Activated CD8-positive, alpha-beta memory T cell treated with anti-CD3 and anti-CD28 coated beads, Interleukin-2, amount 50 U/mL, for 48 hours (primary cell): ENCODE measurements around the gene ANAPC1.
"Not testable (repeated sequence)": the region's sequence is repeated elsewhere in the genome, so short reads cannot be mapped to it uniquely, and the experiment has no call there.

Source experiments
- DNase-seq: peaks from one replicate; pipeline ENCODE4 v3.0.0-alpha.2; 2020

The ANAPC1 gene, protein sequence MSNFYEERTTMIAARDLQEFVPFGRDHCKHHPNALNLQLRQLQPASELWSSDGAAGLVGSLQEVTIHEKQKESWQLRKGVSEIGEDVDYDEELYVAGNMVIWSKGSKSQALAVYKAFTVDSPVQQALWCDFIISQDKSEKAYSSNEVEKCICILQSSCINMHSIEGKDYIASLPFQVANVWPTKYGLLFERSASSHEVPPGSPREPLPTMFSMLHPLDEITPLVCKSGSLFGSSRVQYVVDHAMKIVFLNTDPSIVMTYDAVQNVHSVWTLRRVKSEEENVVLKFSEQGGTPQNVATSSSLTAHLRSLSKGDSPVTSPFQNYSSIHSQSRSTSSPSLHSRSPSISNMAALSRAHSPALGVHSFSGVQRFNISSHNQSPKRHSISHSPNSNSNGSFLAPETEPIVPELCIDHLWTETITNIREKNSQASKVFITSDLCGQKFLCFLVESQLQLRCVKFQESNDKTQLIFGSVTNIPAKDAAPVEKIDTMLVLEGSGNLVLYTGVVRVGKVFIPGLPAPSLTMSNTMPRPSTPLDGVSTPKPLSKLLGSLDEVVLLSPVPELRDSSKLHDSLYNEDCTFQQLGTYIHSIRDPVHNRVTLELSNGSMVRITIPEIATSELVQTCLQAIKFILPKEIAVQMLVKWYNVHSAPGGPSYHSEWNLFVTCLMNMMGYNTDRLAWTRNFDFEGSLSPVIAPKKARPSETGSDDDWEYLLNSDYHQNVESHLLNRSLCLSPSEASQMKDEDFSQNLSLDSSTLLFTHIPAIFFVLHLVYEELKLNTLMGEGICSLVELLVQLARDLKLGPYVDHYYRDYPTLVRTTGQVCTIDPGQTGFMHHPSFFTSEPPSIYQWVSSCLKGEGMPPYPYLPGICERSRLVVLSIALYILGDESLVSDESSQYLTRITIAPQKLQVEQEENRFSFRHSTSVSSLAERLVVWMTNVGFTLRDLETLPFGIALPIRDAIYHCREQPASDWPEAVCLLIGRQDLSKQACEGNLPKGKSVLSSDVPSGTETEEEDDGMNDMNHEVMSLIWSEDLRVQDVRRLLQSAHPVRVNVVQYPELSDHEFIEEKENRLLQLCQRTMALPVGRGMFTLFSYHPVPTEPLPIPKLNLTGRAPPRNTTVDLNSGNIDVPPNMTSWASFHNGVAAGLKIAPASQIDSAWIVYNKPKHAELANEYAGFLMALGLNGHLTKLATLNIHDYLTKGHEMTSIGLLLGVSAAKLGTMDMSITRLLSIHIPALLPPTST (N-terminal part only)

DNA sequence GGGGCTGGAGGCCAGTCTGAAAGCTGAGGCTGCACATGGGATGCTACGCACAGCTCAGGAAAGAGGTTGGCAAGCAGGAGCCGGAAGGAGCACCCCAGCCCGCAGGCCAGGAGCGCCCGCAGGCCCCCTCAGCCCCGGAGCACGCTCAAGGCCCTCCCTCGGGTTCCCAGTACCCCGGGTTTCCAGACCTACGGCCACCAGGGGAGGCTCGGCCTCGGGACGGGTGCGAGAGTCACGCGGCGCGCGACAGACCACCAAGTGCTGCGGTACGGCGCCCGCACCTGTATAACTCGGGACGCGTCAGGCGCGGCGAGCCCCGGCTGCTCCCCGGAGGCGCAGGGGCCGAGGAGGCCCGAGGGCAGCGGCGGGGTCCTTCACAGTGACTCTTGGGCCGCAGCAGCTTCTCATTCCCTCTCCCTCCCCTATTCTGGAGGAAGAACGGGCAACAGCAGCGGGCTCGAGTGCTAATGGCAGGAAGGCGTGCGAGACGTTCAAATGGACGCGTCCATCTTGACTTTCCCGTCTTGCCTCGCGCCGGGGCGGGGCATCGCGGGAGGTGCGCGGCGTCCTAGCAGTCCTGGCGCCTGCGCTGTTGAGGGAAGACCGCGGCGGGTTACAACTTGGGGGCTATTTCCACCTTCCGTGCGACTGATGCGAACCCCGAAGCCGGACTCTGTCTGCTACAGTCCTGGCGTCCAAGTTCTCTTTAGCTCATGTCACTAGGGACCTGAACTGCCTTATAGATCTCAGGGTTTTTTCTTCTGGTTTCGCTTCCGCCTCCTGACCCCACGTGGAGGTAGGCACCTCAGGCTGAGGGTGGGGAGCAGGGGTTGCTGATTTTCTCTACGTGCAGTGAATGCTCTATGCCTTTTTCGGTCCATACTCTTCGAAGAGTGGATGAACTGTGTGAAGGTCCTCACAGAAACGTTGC is at the start of gene ANAPC1:
Gene ANAPC1 (minus strand): TSS at position 533 of the 931 bp plus-strand sequence. CDS start 3,368 bp downstream, outside the sequence.
- DNase-seq, result peak; percentile 92

DNA sequence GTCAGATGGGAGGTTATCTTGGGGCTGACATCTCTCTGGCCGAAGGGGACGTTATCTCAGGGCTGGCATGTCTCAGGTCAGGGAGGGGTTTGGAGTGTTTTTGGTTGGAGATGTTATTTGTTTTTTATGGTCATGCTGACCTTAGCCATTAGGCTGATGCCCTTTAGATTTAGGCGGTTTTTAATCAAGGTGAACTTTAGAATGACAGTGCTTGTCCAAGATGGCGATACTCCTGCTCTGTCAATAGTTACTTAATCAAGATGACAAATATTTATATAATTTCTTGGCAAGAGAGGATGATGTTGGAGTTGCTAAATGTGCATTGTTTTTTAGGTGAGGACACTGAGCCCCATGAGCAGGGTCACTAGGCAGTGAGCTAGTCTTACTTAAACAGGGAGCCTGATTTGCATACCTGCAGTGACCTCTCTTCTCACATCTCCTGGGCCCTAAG is 48.9 kb upstream of the ANAPC1 start:
- DNase-seq, result no peak

DNA sequence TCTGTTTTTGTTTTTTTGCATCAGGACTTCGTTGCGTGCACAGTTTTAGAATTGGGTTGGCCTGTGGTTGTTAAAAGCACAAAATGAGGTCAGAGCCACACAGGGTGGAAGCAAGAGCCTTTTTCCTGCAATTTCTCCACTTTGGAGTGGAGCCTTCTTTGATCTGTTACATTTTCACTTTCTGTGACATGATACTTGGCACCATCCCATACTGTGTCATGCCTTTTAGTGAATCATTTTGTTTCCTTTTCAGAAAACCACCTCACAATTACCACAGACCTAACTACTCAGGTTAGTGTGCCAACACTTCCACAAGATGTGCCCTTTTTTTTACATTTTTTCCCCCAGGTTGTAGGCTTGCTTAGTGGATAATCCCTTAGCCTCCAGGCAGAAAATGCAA is 46.9 kb upstream of the ANAPC1 start:
- DNase-seq, result no peak

DNA sequence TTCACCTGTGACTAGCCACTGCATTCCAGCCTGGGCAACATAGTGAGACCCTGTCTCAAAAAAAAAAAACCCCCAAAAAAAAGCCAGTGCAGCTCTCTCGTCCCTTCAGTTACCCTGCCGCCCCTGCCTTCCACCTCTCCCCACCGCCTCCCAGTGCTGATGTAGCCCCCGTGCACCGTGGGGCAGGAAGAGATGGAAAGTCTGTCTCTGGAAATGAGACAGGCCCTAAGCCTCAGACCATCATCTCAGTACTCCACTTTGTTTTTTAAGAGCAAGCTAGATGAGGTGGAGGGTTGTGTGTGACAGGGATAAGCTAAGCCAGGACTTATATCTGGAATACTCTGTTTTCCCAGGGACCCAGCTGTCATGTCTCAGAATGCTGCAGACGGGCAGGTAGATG is 46.4 kb upstream of the ANAPC1 start:
- no peak for DNase-seq

DNA sequence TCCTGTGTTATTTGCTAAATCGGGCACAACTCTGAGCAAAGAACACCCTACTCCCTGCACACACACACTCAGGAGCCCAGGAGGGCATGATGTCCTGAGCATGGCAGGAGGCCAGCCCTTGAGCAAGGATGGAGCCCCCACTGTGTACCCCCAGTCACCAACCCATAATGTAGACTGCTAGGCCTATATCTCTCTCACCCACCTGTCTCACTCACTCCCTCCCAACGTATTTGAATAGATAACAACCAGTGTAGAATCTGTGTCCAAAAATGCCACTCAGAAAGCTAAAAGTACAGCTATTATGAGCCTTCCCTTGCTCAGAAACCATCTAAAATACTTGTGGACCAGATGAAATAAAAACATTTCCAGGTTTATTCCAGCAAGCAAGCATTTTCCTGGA is 43.7 kb upstream of the ANAPC1 start:
- DNase-seq, result no peak

DNA sequence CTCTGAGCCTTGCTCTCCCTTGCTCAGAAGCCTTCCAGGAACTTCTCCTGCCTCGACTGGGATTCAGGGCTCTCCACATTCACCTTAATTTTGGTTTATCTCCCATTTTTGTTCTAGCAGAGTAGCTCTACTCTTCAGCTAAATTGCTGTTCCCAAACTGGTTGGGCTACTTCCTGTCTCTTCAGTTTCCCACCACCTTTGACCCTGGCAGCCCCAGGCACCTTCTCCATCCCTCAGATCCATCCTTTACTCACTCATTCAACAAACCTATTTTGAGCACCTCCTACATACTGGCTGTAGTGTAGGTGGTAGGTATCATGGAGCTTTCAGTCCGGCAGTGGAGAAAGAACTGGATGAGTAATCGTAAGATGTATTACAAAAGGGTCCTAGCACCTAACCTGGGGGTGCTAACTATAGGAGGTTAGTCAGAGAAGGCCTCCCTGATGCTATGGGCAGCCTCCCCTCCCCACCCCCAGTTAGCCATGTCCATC is 40.7 kb upstream of the ANAPC1 start:
- DNase-seq, result no peak

DNA sequence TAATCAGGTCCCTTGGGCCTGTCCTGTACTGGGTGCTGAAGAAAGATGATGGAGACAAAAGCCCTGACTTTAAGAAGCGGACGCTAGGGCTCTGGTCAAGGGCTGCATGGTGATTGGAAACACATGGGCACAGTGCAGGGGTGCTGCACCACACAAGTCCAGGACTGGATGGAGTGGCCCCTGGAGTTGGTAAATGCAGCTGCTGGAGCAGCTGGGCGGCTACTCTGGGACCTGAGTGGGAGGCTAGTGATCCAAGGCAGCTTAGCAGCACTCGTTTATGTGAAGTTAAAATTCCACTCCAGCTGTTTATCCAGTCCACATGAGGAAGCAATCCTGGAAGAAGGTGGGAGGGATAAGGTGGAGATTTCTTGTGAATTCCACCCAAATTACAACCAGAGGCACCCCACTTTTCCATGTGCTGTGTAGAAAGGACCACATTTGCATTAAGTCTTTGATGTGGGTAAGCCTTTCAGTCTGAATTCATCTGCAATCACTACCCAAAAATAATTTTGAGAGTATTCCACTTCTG is 39.3 kb upstream of the ANAPC1 start:
- DNase-seq, result no peak

DNA sequence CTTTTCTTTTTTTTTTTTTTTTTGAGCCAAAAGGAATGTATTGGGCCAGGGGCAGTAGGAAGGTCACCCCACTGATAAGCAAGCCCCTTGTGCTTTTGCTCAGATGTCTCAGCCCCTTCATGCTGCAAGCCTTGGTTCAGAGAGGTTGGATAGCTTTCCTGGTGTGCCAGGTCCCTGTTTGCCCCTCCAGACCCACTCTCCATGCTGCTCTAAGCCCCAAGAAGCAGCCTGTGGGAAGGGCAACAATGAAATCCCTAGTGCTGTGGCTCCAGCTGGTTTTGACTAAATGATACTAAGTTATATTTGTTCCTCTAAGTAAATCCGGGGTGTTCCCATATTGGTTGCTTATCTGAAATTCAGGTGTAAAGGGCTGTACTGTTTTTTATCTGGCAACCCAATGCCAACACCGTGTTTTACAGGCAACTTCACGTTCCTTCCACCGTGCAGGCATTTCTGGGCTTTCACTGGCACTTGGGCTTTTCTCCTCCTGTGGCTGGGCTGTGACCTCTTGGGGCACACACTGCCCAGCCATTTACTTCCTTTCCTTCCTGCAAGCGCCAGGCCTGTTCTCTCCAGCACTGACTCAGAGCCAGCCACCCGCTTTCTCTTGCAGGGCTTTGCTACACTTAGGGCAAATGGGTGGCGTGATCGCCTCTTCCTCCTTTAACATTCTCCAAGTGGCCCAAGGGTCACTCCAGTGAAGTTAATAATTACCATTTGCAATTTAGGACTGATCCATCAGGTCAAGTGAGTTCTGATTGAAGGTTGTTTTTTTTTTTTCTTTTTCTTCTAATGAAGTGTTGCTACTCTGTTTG is 36.0 kb upstream of the ANAPC1 start:
- DNase-seq, result no peak

DNA sequence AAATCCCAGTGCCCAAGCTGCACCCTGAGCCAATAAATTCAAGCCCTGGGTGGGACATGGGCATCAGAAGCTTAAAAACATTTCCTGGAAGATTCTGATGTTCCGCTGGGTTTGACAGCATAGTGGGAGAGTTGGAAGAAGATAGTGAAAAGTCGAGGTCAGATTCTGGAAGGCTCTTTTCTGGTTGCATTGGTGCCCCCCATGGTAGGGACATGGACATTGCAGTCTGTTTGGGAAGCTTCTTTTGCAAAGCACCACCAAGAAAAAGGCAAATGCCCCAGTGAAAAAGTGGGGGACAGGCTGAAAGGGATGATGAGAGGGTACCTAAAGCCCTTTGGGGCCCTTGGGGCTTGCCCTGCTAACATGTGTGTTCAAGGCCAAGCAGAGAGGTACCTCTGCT is 35.4 kb upstream of the ANAPC1 start:
- DNase-seq, result no peak

DNA sequence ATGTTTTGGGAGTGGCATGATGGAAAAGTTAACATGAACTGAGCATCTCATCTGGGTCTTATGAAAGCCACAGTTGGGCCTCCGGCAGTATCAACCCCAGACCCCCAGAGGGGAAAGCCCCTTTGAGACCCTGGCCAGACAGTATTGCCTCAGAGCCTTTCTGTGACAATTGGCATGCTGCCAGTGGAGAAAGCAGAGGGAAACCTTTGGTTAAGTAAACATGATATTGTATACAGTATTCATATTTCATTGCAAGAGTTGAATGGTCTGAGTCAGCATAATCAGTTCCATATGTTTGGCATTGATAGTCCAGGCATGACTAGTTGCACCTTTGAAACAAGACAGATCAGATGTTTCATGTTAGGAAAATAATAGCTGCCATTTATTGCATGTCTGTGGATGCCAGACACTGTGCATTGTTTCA is 34.4 kb upstream of the ANAPC1 start:
- DNase-seq, result no peak

DNA sequence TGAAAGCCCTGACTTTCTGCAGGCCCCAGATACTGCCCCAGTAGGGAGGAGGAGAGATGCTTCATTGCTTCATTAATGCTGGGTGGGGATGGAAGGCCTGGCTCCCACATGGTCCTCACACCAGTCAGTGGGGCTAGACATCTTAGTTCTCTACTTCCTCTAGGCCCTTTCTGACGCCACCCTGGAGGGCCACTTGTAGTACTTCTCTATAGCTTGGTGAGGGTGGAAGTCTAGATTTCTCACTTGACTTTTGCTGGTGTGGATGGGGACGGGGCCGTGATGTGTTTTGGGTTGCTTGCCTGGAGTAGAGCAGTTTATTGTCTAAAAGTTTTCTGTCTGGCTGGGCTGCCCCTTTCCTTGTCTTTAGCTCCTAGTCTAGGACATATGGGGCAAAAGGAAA is 33.1 kb upstream of the ANAPC1 start:
- no peak for DNase-seq

DNA sequence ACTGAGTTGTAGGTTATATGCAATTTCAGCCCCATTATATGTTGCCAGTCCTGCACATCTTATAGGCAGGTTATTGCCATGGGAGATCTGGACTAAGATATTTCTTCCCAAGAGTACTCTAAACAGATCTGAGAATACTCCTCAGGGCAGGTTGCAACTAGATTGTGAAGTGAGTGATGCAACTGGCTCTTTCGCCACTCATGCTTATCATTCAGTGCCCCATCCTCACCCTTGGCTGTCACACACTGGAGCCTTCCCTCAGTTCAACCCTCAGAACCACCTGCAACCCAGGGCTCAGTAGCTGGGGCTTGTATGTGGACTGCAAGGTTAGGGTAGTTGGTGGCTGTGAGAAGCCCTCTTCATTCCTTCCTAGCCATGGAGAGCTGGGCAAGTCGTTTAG is 28.6 kb upstream of the ANAPC1 start:
- DNase-seq, result no peak

DNA sequence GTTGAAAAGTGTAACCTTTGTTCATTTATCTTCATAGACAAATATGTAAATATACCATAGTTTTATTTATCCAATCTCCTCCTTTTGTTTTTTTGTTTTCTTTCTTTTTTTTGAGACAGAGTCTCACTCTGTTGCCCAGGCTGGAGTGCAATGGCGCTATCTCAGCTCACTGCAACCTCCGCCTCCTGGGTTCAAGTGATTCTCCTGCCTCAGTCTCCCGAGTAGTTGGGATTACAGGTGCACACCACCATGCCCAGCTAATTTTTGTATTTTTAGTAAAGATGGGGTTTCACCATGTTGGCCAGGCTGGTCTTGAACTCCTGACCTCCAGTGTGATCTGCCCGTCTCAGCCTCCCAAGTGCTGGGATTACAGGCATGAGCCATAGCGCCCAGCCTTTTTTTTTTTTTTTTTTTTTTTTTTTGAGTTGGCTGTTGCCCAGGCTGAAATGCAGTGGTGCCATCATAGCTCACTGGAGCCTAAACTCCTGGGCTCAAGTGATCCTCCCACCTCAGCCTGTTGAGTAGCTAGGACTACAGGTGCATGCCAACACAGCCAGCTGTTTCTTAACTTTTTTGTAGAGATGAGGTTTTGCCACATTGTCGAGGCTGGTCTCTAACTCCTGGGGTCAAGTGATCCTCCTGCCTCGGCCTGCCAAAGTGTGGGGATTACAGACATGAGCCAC is 27.4 kb upstream of the ANAPC1 start:
- DNase-seq, result not testable (repeated sequence)

DNA sequence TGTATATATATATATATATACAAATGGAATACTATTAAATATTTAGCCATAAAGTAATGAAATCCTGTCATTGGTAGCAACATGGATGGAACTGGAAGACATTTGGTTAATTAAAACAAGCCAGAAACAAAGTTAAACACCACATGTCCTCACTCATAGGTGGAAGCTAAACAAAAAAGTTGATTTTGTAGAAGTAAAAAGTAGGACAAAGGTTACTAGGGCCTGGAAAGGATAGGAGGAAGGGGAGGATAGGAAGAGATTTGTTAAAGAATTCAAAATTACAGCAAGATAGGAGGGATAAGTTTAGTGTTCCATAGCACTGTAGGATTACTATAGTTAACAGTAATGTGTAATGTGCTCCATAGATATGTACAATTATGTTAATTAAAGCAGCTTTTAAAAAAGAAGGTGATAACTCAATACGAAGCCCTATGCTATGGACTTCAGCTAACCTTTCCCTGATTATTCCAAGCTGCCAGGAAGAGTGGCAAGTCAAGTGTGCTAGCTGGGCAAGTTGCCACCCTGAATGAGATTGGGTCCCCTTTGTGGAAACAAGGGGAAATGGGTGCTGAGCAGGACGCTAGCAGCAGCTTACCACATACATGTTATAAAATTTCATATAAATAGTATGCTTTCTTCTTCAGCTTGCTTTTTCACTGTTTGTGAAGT is 26.8 kb upstream of the ANAPC1 start:
- no peak for DNase-seq

DNA sequence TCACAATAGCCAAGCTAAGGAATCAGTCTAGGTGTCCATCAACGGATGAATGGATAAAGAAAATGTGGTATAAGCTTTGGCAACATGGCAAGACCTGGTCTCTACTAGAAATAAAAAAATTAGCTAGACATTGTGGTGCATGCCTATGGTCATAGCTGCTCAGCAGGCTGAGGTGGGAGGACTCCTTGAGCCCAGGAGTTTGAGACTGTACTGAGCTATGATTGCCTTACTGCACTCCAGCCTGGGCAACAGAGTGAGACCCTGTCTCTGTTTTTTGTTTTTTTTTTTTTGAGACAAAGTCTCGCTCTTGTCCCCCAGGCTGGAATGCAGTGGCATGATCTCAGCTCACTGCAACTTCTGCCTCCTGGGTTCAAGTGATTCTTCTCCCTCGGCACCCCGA is 26.0 kb upstream of the ANAPC1 start:
- DNase-seq, result not testable (repeated sequence)

DNA sequence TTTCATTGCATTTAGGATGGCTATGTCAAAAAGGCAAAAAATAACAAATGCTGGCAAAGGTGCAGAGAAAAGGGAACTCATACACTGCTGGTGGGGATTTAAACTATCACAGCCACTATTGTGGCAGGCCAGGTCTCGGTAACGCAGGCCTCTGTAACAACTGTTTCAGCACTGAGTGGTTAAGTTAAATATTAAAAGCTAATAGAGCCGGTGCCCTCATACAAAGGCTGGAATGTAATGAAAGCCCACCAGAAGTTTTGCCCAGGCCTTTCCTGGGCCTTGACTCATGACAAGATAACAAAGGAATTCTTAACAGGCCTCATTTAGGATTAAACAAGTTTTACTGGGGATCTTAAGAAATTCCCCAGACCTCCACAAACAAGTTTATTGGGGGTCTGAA is 25.1 kb upstream of the ANAPC1 start:
- no peak for DNase-seq

DNA sequence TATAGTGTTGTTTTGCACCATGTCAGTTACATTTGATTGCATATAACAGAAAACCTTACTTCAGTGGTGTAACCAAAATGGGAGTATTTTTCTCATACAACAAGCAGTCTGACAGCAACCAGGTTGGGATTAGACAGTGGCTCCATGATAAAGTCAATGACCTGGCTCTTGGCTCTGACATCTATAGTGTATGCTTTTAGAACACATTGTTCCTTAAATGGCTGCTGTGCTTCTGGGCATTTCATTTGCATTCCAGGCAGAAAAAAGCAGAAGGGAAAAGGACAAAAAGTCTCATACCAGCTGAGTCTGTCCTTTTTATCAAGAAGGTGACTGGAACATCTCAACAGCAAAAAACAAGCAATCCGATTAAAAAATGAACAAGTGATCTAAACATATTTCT is 24.6 kb upstream of the ANAPC1 start:
- DNase-seq, result no peak

DNA sequence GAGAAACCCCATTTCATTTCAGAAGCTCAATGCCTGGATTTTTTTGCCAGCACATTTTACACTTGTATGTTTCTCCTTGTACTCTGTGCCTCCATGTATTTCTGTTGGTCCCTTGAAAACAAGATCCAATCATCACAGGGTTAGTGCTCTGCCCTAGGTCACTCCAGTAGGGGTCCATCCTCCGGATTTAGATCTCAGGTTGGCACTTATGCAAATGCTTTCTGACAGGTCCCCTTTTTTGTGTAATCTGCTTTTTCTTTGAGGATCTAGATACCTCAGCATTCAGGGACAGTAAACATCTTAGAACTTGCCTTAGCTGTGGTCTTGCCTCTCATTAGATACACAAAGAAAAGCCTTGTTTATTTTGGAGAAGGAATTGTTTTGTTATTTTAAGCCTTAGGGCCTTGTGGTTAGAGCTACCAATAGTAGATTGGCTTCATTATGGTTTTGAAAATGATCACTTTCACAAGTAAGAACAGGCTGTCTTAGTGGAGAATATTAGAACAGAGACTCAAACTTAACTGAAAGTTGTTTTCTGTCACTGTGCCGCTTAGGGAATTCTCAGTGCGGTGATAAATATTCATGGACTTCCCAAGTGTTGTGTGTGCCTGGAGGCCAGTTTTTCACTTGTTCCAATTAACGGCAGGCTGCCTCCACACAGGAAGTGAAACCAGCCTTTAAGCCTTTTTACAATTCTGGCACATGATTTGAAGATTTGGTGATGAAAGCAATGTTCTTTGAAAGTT is 22.2 kb upstream of the ANAPC1 start:
- DNase-seq, result no peak

DNA sequence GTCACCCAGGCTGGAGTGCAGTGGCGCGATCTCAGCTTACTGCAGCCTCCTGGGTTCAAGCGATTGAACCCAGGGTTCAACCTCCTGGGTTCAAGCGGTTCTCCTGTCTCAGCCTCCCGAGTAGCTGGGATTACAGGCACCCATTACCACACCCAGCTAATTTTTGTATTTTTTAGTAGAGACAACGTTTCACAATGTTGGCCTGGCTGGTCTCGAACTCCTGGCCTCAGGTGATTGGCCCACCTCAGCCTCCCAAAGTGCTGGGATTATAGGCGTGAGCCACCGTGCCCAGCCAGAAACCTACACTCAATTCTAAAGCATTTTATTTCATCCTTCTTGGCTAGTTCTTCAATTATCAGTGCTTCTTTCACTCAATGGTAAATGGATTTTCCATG is 21.5 kb upstream of the ANAPC1 start:
- DNase-seq, result not testable (repeated sequence)
